Measurements from ENCODE around the gene OPCML.

The OPCML gene

GRCh38 chr11:132969892-132970291, 562.4 kb downstream of the OPCML start:
- DNase-seq (ENCODE audit: insufficient read length, low spot score): no peak
- no peak for FAIRE-seq

- no peak for FAIRE-seq
- no peak for DNase-seq (ENCODE audit: insufficient read length, low spot score)
These were observed 570.3 kb downstream of the OPCML start for GRCh38 chr11:132962041-132962440.

GRCh38 chr11:132961453-132961852, 570.8 kb downstream of the OPCML start:
- FAIRE-seq (no peak), DNase-seq (ENCODE audit: insufficient read length, low spot score) (no peak)

GRCh38 chr11:132960273-132961078, 571.8 kb downstream of the OPCML start:
- DNase-seq (ENCODE audit: insufficient read length, low spot score) (no peak), FAIRE-seq (no peak)

GRCh38 chr11:132959693-132960092, 572.6 kb downstream of the OPCML start:
- FAIRE-seq: no peak
- no peak for DNase-seq (ENCODE audit: insufficient read length, low spot score)

GRCh38 chr11:132957881-132958280, 574.4 kb downstream of the OPCML start:
- no peak for DNase-seq (ENCODE audit: insufficient read length, low spot score)
- no peak for FAIRE-seq

GRCh38 chr11:132948252-132948651, 584.0 kb downstream of the OPCML start:
- no peak for DNase-seq (ENCODE audit: insufficient read length, low spot score)
- FAIRE-seq: no peak

GRCh38 chr11:132944569-132944944, 587.7 kb downstream of the OPCML start:
- FAIRE-seq: no peak
- DNase-seq (ENCODE audit: insufficient read length, low spot score): no peak

GRCh38 chr11:132943706-132944568, 588.4 kb downstream of the OPCML start:
- DNase-seq (ENCODE audit: insufficient read length, low spot score): no peak
- no peak for FAIRE-seq

GRCh38 chr11:132943357-132943705, 589.0 kb downstream of the OPCML start:
- DNase-seq (ENCODE audit: insufficient read length, low spot score): no peak
- FAIRE-seq: no peak

- FAIRE-seq (no peak), DNase-seq (ENCODE audit: insufficient read length, low spot score) (no peak)
These were observed 589.5 kb downstream of the OPCML start for GRCh38 chr11:132942611-132943356.

- no peak for FAIRE-seq
These were observed 590.5 kb downstream of the OPCML start for GRCh38 chr11:132941761-132942160.

GRCh38 chr11:132941024-132941646, 591.2 kb downstream of the OPCML start:
- peak; percentile 80 for FAIRE-seq
- DNase-seq (ENCODE audit: insufficient read length, low spot score): peak; percentile 14

More at GRCh38 chr11:132941761-132942160, 590.5 kb downstream of the OPCML start:
- DNase-seq (ENCODE audit: insufficient read length, low spot score): no peak

- DNase-seq (ENCODE audit: insufficient read length, low spot score) (no peak), FAIRE-seq (no peak)
These were observed 595.3 kb downstream of the OPCML start for GRCh38 chr11:132937016-132937415.

- DNase-seq (ENCODE audit: insufficient read length, low spot score): no peak
- no peak for FAIRE-seq
These were observed 596.9 kb downstream of the OPCML start for GRCh38 chr11:132935383-132935782.

- DNase-seq (ENCODE audit: insufficient read length, low spot score): no peak
- no peak for FAIRE-seq
These were observed 598.6 kb downstream of the OPCML start for GRCh38 chr11:132933703-132934102.

GRCh38 chr11:132925825-132926469, 606.4 kb downstream of the OPCML start:
- FAIRE-seq (no peak), DNase-seq (ENCODE audit: insufficient read length, low spot score) (no peak)

- DNase-seq (ENCODE audit: insufficient read length, low spot score): no peak
- FAIRE-seq: no peak
These were observed 610.7 kb downstream of the OPCML start for GRCh38 chr11:132921597-132921996.

- FAIRE-seq: no peak
These were observed 611.7 kb downstream of the OPCML start for GRCh38 chr11:132920451-132921096.

GRCh38 chr11:132914600-132914999, 617.7 kb downstream of the OPCML start:
- DNase-seq (ENCODE audit: insufficient read length, low spot score) (no peak), FAIRE-seq (no peak)

More at GRCh38 chr11:132920451-132921096, 611.7 kb downstream of the OPCML start:
- DNase-seq (ENCODE audit: insufficient read length, low spot score): no peak

Measured in GM19239 (cell line).